Inferior parietal cortex (tissue), 1 donor: ENCODE measurements around the gene FNBP1.

ENCODE experiments used
- DNase-seq: peaks from one replicate; pipeline ENCODE4 v3.0.0-alpha.2; 2016; ENCODE audit errors: extremely low spot score

The FNBP1 gene

DNA sequence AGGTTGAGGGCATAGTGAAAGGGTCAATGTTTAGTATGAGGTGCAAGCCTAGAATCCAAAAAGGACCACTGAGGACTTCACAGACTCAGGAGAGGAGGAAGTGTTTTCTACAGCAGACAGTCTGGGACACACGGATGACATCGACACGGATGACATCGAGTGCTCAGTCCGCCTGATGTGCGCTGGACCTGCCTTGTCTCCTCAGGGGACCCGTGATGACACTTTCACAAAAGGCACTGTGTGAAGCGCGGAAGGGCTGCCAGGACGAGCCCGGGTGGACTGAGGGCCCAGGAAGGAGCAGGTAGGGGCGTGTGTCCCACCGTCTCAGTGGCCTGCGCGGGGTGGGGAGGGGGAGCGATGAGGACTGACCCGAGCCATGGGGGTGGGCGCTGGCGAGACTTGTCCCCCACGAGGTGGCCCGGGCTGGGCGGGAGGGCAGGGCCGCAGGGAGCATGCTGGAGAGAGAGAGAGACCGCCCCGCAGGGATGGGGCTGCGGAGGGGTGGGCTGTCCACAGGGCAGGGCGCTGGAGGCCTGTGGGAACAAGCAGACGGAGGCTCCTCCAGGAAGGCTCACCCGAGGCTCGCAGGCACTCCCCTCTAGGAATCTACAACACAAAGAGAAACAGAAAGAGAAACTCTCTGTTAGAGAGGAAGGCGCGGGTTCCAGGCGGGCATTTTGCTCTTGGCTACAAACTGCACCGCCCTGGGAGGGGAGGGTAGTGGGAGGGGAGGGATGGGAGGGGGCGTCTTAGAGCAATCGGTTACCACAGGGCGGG is 152.9 kb downstream of the FNBP1 start:
- no peak for DNase-seq

- DNase-seq, result no peak
Measured at GRCh38 chr9:129889122-129889940, 153.7 kb downstream of the FNBP1 start.

- no peak for DNase-seq
Measured at GRCh38 chr9:129888293-129889121, 154.5 kb downstream of the FNBP1 start.

DNA sequence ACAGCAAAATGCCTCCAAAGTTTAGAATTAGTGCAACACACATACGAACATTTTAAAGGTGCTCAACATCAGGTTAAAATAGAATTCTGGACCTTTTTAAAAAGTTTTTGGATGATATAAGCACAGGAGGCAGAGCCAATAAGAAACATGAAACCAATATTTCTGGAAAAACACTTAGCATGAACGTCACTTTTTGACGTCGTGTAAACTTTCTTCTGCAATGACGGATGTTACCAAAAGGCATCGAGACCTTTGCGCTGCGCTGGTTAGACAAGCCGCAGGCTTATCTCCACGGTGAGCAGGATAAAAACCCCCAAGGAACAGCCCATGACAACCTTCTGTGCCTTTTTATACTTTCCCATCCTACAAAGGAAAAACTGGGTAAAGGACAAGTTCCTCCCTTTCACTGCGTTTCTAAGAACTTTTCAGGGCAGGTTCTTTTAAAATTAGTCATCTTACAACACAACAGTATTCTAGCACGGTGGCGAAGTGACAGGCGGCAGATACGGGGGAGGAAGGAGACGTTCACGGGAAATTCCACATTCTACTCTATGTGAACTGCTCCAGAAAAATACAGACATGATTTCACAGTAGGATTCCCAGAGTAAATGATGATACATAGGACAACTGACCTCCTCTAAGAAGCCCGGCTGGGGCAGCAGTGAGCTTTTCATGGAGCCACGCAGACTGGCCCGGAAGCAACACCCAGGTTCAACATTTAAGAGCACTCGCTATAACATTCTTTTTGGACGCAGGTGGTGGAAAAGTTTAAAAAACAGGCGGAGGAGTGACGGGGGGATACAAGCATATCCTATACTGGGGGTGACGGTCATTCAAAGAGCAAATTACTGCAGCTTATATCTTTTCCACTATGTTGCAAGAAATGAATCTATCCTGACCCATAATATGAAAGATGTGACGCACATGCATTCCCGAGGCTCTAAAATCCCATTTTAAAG is 155.4 kb downstream of the FNBP1 start:
- no peak for DNase-seq

GRCh38 chr9:129886226-129887174 is 156.5 kb downstream of the FNBP1 start:
- no peak for DNase-seq

GRCh38 chr9:129885670-129886106 is 157.3 kb downstream of the FNBP1 start:
- DNase-seq, result peak; percentile 84

DNA sequence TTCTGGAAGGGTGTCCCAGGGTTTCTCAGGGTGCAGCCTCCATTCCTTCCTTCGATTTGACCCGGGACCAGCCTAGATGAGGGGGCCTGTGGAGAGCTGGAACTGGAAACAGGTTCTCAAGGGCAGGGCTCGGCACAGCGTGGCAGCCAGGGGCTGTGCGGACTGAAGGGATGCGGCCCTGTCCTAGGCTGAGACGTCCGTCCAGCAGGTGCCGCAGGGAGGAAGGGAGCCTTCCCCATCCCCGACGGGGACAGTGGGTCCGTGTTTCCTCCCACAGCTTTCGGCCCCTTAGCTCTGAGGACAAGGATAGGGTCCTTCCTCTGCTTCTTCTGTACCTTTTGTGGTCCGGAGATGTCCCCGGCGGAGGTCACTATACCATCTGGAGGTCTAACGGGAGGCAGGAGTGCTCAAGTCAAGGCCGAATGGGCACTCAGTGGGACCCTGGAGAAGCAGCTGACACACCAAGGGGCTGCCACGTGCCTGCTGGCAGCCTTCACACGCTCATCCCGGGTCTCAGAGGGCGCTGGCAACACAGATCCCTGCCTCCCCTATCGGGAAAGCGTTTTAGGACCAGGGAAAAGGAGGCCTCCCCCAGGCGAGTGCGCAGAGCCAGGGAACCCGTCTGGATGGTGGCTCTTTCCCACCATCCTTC is 157.8 kb downstream of the FNBP1 start:
- DNase-seq, result no peak

GRCh38 chr9:129884220-129885017 is 158.6 kb downstream of the FNBP1 start:
- peak; percentile 86 for DNase-seq

DNA sequence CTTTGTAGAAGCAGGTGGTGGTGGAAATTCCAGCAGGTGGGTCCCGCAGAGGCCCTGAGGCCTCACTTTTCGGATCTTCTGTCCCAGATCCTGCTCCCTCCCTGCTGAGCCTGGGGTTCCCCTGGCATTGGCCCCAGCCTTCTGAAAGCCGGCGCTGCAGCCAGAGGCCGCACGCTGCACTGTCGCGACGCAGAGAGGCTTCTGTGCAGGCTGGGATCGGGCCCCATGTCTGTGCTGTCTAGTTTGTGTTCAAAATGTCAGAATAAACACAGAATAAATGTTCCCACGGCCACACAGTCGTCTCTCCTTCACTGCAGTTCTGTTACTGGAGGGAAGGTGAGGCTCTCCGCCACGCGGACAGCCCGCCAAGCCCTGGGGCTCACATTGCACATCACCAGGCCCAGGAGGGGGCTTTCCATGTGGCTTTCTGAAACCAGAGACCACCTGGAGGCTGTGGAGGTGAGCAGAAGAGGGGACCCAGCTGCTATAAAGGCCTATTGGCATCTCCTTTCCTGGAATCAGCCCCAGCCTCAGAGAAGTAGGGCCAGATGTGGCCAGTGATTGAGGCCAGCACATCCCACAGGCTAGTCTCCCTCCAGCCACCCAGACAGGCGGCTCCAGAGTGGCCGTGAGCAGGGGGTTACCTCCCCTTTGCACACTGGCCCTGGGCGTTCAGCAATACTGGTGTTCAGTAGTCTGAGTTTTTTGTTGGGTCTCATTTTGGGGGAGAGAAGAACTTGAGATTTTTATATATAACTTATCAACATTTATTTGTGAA is 161.3 kb downstream of the FNBP1 start:
- DNase-seq, result no peak

DNA sequence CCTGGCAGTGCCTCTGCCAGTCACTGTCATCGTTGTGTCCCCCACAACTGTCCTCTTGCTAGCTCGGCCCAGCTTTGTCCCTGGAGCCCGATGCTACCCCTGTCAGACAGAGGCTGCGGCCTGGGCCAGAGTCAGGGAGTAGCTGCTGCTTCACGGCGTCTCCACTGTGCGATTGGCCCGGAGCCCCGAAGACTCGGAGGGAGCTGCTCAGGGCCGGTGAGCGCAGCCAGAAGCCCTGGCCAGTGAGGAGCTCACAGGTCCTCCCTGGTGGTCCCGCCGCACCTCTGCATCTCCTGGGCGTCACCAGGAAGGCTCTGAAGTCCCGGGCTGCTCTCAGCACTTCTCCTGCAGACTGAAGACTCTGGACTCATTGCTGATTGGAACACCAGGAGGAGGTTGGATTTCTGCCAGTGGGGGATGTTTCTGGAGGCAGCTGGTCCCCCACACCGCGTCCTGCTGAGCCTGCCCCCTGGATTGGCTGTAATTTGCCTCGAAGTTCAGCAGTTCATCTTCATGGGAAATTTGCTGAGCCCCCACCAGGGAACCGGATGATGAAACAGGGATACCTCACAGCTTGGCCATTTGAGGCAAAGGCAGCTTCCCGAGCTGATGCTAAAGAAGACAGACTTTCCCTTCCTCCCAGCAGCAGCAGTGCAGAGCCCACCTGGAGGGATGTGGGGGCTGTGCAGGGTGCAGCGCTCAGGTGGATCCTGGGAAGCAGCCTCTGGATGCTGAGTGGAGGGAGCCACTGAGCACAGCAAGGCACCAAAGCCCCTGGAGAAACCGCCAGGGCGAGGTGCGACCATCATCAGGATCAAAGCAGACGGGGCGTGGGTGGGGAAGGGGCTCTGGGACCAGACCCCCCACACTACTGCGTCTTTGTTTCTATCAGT is 162.1 kb downstream of the FNBP1 start:
- no peak for DNase-seq

GRCh38 chr9:129879991-129880653 is 162.9 kb downstream of the FNBP1 start:
- no peak for DNase-seq

GRCh38 chr9:129879103-129879699 is 163.8 kb downstream of the FNBP1 start:
- no peak for DNase-seq

DNA sequence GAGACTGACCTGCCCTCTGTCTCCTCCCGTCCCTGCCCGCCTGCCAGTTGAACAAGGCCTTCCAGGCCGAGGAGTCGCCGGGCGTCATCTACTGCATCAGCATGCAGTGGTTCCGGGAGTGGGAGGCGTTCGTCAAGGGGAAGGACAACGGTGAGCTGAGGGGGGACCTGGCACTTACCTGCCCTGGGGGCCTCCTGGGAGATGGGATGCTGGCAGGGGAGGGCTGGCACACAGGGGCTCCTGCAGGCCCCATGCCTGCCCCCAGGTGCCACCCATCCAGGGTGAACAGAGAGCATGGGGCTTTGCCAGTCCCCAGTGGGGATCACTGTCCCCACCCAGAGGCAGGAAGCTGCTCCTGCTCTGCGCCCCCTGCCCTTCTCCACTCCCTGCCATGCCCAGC is 164.7 kb downstream of the FNBP1 start:
- no peak for DNase-seq

- DNase-seq, result no peak
Measured at GRCh38 chr9:129876815-129877214, 166.2 kb downstream of the FNBP1 start.

DNA sequence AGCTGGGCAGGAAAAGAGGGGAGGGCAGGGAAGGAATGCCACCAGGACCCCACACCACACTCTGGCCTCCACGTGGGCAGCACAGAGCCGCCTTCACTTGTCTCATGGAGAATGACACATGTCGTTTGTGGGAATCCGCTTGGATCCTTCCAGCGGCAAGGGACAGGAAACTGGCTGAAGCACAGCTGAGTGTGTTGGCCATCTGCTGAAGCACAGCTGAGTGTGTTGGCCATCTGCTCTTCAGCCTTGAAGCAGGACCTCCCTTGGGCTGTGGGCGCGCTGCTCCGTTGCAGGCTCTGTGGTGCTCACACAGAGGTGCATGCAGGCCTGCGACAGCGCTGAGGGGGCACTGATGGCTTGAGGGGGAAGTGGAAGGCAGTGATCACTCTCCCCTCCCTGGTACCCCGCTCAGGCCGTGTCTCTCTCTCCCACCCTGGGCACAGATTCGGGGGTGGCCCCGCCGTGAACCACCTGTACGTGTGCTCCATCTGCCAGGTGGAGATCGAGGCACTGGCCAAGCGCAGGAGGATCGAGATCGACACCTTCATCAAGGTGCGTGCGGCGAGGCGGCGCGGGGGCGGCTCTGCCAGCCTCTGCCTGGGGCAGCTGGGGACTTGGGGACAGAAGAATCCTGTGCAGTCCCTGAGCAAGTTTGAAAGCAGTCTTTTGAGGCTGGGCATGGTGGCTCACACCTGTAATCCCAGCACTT is 167.1 kb downstream of the FNBP1 start:
- no peak for DNase-seq
